ENCODE measurements around the gene KLHL36. TPM values are rescaled to one million over a fixed set of nuclear protein-coding genes. Genes with fewer than 3 reads are reported as not detected.
"Not testable (repeated sequence)": the region's sequence is repeated elsewhere in the genome, so short reads cannot be mapped to it uniquely, and the experiment has no call there.

The KLHL36 gene
- total RNA-seq, 1 donor from 2014 or later, result 53.0 TPM

GRCh38 chr16:84692451-84693214, 44.3 kb downstream of the KLHL36 start:
- DNase-seq (no peak), ATAC-seq (no peak)
- Histone ChIP-seq H3K4me1 (no peaks in the 10 kb centered on the region), H3K4me3 (no peak overlapping the region), H3K27me3 (ENCODE audit: low read depth) (no peaks in the 10 kb centered on the region), H3K36me3 (no peaks in the 10 kb centered on the region), H3K27ac (no peak overlapping the region), H3K9me3 (no peaks in the 10 kb centered on the region)
- TF ChIP-seq CTCF (IDR thresholded peaks at IDR 0.05), result no peak
- intact Hi-C loops (cut with DNase I), result no loop called here

- DNase-seq; H3K4me3 ChIP-seq; H3K9me3 ChIP-seq; H3K27ac ChIP-seq; H3K27me3 ChIP-seq (ENCODE audit: low read depth); H3K4me1 ChIP-seq; ATAC-seq; intact Hi-C loops (cut with DNase I); H3K36me3 ChIP-seq: not testable (repeated sequence)
Observed at GRCh38 chr16:84693869-84694268, 45.6 kb downstream of the KLHL36 start.

GRCh38 chr16:84694980-84695379, 46.7 kb downstream of the KLHL36 start:
- TF ChIP-seq CTCF (IDR thresholded peaks at IDR 0.05), result no peak
- no peak for ATAC-seq
- Histone ChIP-seq H3K27ac (no peak overlapping the region), H3K4me1 (peaks cover 5% of the 10 kb centered on the region), H3K4me3 (no peak overlapping the region), H3K36me3 (no peaks in the 10 kb centered on the region), H3K9me3 (no peaks in the 10 kb centered on the region), H3K27me3 (ENCODE audit: low read depth) (no peaks in the 10 kb centered on the region)
- DNase-seq, result no peak
- intact Hi-C loops (cut with DNase I), result no loop called here

GRCh38 chr16:84699147-84699711, 50.9 kb downstream of the KLHL36 start:
- TF ChIP-seq CTCF (IDR thresholded peaks at IDR 0.05), result no peak
- H3K36me3 ChIP-seq, result no peaks in the 10 kb centered on the region
- intact Hi-C loops (cut with DNase I), result no loop called here
- peaks cover 31% of the 10 kb centered on the region for H3K4me1 ChIP-seq
- H3K4me3 ChIP-seq, result peak overlapping the region; percentile 98
- H3K27me3 ChIP-seq (ENCODE audit: low read depth), result no peaks in the 10 kb centered on the region
- H3K9me3 ChIP-seq, result no peaks in the 10 kb centered on the region
- DNase-seq (no peak), ATAC-seq (peak; percentile 35 to 44)
- H3K27ac ChIP-seq, result peak overlapping the region; percentile 46

GRCh38 chr16:84699712-84700445, 51.6 kb downstream of the KLHL36 start, which contains the start of gene USP10:
Gene USP10, plus strand, starts transcription at chr16:84700000. Its CDS starts 91 bp downstream, at chr16:84700091.
- Histone ChIP-seq H3K4me3 (peak within 1 kb of the TSS; percentile 98), H3K36me3 (no peaks in the 10 kb centered on the region), H3K9me3 (no peaks in the 10 kb centered on the region), H3K27ac (peak within 1 kb of the TSS; percentile 86), H3K4me1 (peaks cover 34% of the 10 kb centered on the region), H3K27me3 (ENCODE audit: low read depth) (no peaks in the 10 kb centered on the region)
- peak; percentile 95 to 96 for ATAC-seq
- intact Hi-C loops (cut with DNase I), result no loop called here
- TF ChIP-seq CTCF (IDR thresholded peaks at IDR 0.05), result no peak
- DNase-seq, result peak; percentile 87

Data from lower lobe of right lung (tissue), 2 donors.